Amniotic epithelial cell (primary cell): Measurements from ENCODE around the gene ZNF787.

Experiments
- DNase-seq: peaks from one replicate; pipeline ENCODE4 v3.0.0-alpha.2; 2010; ENCODE audit warnings: low read depth

The ZNF787 gene

GRCh38 chr19:56086671-56087430 is 34.2 kb downstream of the ZNF787 start:
- DNase-seq: no peak

GRCh38 chr19:56085571-56086275 is 35.4 kb downstream of the ZNF787 start:
- peak; percentile 48 for DNase-seq

GRCh38 chr19:56084835-56085536 is 36.1 kb downstream of the ZNF787 start:
- DNase-seq: no peak

GRCh38 chr19:56083668-56084067 is 37.4 kb downstream of the ZNF787 start:
- no peak for DNase-seq

GRCh38 chr19:56080669-56081401 is 40.3 kb downstream of the ZNF787 start:
- peak; percentile 66 for DNase-seq

- no peak for DNase-seq
Observed at GRCh38 chr19:56079609-56080008, 41.5 kb downstream of the ZNF787 start.

GRCh38 chr19:56076498-56076897 is 44.6 kb downstream of the ZNF787 start:
- peak; percentile 39 for DNase-seq

- DNase-seq: no peak
Observed at GRCh38 chr19:56071151-56071550, 49.9 kb downstream of the ZNF787 start.

GRCh38 chr19:56069642-56070041 is 51.5 kb downstream of the ZNF787 start:
- no peak for DNase-seq

- peak; percentile 15 for DNase-seq
Observed at GRCh38 chr19:56066152-56067023, 54.7 kb downstream of the ZNF787 start.

GRCh38 chr19:56053596-56053995 is 67.5 kb downstream of the ZNF787 start:
- no peak for DNase-seq
